ENCODE data around the gene DPP6.

GRCh38 chr7:154388999-154389398 is 336.8 kb downstream of the DPP6 start:
- TF ChIP-seq CTCF (IDR thresholded peaks at IDR 0.05) = no peak
- no peak for TF ChIP-seq POLR2A (IDR thresholded peaks at IDR 0.05)
